Colonic mucosa (tissue), 4 donors: Measurements from ENCODE around the gene ATM. TPM values are rescaled to one million over a fixed set of nuclear protein-coding genes. Genes with fewer than 3 reads are reported as not detected.
"Not testable (repeated sequence)": the region's sequence is repeated elsewhere in the genome, so short reads cannot be mapped to it uniquely, and the experiment has no call there.

Experiments
- DNase-seq: peaks from one replicate; pipeline ENCODE4 v3.0.0-alpha.2; 2020
- H3K27ac ChIP-seq: fragments of 200-600 bp; one replicate; pipeline ENCODE4 v1.8.0; 2021
- H3K27me3 ChIP-seq: fragments of 200-600 bp; one replicate; pipeline ENCODE4 v1.8.0; 2021
- H3K36me3 ChIP-seq: fragments of 200-600 bp; one replicate; pipeline ENCODE4 v1.8.0; 2021
- H3K4me1 ChIP-seq: fragments of 200-600 bp; one replicate; pipeline ENCODE4 v1.8.0; 2021; ENCODE audit warnings: mild to moderate bottlenecking
- H3K4me3 ChIP-seq: fragments of 200-600 bp; one replicate; pipeline ENCODE4 v1.8.0; 2021
- H3K9ac ChIP-seq, 2 donors: one replicate each; pipeline ENCODE4 v1.7.0; 2013; ENCODE audit warnings: control low read depth in 2 of 2, low read depth in 2 of 2, low read length in 2 of 2
- H3K9me3 ChIP-seq: fragments of 200-600 bp; one replicate; pipeline ENCODE4 v1.8.0; 2021
- CTCF ChIP-seq: fragments of 200-600 bp; IDR thresholded peaks from one replicate; pipeline ENCODE4 v1.8.0; 2022; ENCODE audit warnings: antibody characterized with exemption, mild to moderate bottlenecking
- intact Hi-C: fragments of 100-400 bp; cut with DNase I; formaldehyde crosslinking; loops from one replicate; pipeline ENCODE4 v1.14.1; 2022
- total RNA-seq, 2 donors: library from RNA; stranded (reverse); fragmentation: NEBNext Ultra II Directional in 1 of 2; extraction: Animal tissue kit (Norgen Biotek cat#: 25700) in 1 of 2; gene quantifications; one replicate each; pipeline ENCODE4 v1.2.1, GENCODE V29; 2021
- donor health status: healthy.
- donor health status: DM: no; HTN: no; CAD: no.
- donor health status: DM: no; HTN: no; CAD: no.

The ATM gene
- total RNA-seq, 2 donors from 2014 or later = 28.3 to 30.1 TPM

GRCh38 chr11:108414958-108415357 is 192.1 kb downstream of the ATM start:
- intact Hi-C loops = loop anchor here (5.0 kb wide), 1 partner anchor 237 kb away; no protein-coding TSS in a partner anchor
- no peak for TF ChIP-seq CTCF
- DNase-seq = no peak
- H3K27me3 ChIP-seq = no peaks in the 10 kb centered on the region
- no peaks in the 10 kb centered on the region for H3K4me1 ChIP-seq
- H3K4me3 ChIP-seq = no peak overlapping the region
- H3K9ac ChIP-seq = no peak overlapping the region
- H3K36me3 ChIP-seq = no peaks in the 10 kb centered on the region
- H3K9me3 ChIP-seq = no peaks in the 10 kb centered on the region
- H3K27ac ChIP-seq = no peak overlapping the region

- intact Hi-C loops = loop anchor here (5.0 kb wide), 1 partner anchor 235 kb away; no protein-coding TSS in a partner anchor
- not testable (repeated sequence) for H3K27me3 ChIP-seq, H3K9ac ChIP-seq, H3K27ac ChIP-seq, H3K4me1 ChIP-seq, H3K4me3 ChIP-seq, H3K36me3 ChIP-seq, H3K9me3 ChIP-seq
- peak; percentile 41 for DNase-seq
Measured at GRCh38 chr11:108417551-108417950, 194.7 kb downstream of the ATM start.

Other genes starting within 250 kb of the ATM start
- 10 to 100 TPM; 26.1 to 28.0 TPM for gene CUL5, start 214.2 kb upstream of the ATM start, total RNA-seq
- gene ACAT1, start 101.5 kb upstream of the ATM start, total RNA-seq = 100 to 1,000 TPM in 1 of 2 donors, 10 to 100 TPM in 1; 51.5 to 130 TPM
- 10 to 100 TPM; 10.8 to 14.0 TPM for gene NPAT, start 429 bp upstream of the ATM start, total RNA-seq
- gene C11orf65, start 244.5 kb downstream of the ATM start, total RNA-seq = under 1 TPM; 0.50 to 0.64 TPM